H1 (cell line): ENCODE measurements around the gene CBL. TPM values are rescaled to one million over a fixed set of nuclear protein-coding genes. Genes with fewer than 3 reads are reported as not detected.

Experiments
- CBX8 ChIP-seq: fragments of 300-800, 300-1000 bp; sonication (generic); IDR thresholded peaks from 2 replicates; pipeline ENCODE4 v1.7.1; 2016; ENCODE audit warnings: low read depth, low read length, borderline replicate concordance
- CHD7 ChIP-seq: fragments of 300-600 bp; sonication (generic); IDR thresholded peaks from 2 replicates; pipeline ENCODE4 v1.7.1; 2012; ENCODE audit warnings: low read length, moderate library complexity, mild to moderate bottlenecking, inconsistent platforms; ENCODE audit not compliant: insufficient replicate concordance
- EP300 ChIP-seq, 2 experiments: IDR thresholded peaks; 1 replicate in 1 of 2; 2 replicates in 1 of 2; pipeline ENCODE4 v1.6.1; 2011 to 2012; ENCODE audit warnings: low read depth in 2 of 2, low read length in 2 of 2, mild to moderate bottlenecking in 2 of 2, borderline replicate concordance in 1 of 2, inconsistent platforms in 1 of 2, moderate library complexity in 1 of 2
- NRF1 ChIP-seq: IDR thresholded peaks from 2 replicates; pipeline ENCODE4 v1.6.1; 2011; ENCODE audit warnings: mild to moderate bottlenecking, low read depth, low read length, improper control_type of control experiment
- POLR2A ChIP-seq, 2 experiments: IDR thresholded peaks; 1 replicate in 1 of 2; 2 replicates in 1 of 2; pipeline ENCODE4 v1.6.1; 2011; ENCODE audit warnings: low read depth in 2 of 2, low read length in 2 of 2, mild to moderate bottlenecking in 2 of 2; ENCODE audit errors: control extremely low read depth in 1 of 2
- RBBP5 ChIP-seq: IDR thresholded peaks from 2 replicates; pipeline ENCODE4 v1.7.1; 2012; ENCODE audit warnings: low read depth, mild to moderate bottlenecking, inconsistent platforms, low read length, moderate library complexity, borderline replicate concordance
- RNF2 ChIP-seq: fragments of 200-900, 300-1000 bp; sonication (generic); IDR thresholded peaks from 2 replicates; pipeline ENCODE4 v1.7.1; 2016; ENCODE audit warnings: borderline replicate concordance, low read depth, mild to moderate bottlenecking, antibody characterized with exemption, low read length; ENCODE audit not compliant: poor library complexity, severe bottlenecking; ENCODE audit errors: missing control alignments
- SAP30 ChIP-seq: fragments of 300-600 bp; sonication (generic); IDR thresholded peaks from 2 replicates; pipeline ENCODE4 v1.7.1; 2012; ENCODE audit warnings: low read length, moderate library complexity, mild to moderate bottlenecking, inconsistent platforms; ENCODE audit not compliant: insufficient read depth, insufficient replicate concordance
- TAF7 ChIP-seq: optimal IDR thresholded peaks from 2 replicates; pipeline ENCODE3; 2011; ENCODE audit warnings: low read depth, mild to moderate bottlenecking, inconsistent platforms, low read length, moderate library complexity, borderline replicate concordance
- TCF12 ChIP-seq: IDR thresholded peaks from 2 replicates; pipeline ENCODE4 v1.6.1; 2011; ENCODE audit warnings: low read depth, mild to moderate bottlenecking, low read length
- TEAD4 ChIP-seq: IDR thresholded peaks from 2 replicates; pipeline ENCODE4 v1.6.1; 2012; ENCODE audit warnings: low read depth, low read length, inconsistent platforms, mixed read lengths
- YY1 ChIP-seq: IDR thresholded peaks from 2 replicates; pipeline ENCODE4 v1.6.1; 2011; ENCODE audit warnings: low read depth, mild to moderate bottlenecking, low read length
- polyA plus RNA-seq, 7 experiments: library from polyadenylated mRNA; depleted of rRNA in 3 of 7; stranded (reverse) in 5 of 7; unstranded in 2 of 7; fragments of >200 nt in 5 of 7; fragments of 200-250 nt in 2 of 7; gene quantifications; 1 replicate in 5 of 7; 2 replicates in 1 of 7; 4 replicates in 1 of 7; pipeline versions ENCODE4 v1.2.1 to v1.2.3, GENCODE V29; 2011 to 2013; ENCODE audit warnings: missing spikeins in 2 of 7, mixed read lengths in 2 of 7
- total RNA-seq: library from RNA; stranded (reverse); fragmentation: NEBNext Ultra II Directional; extraction: Animal tissue kit (Norgen Biotek cat#: 25700); gene quantifications from 2 replicates; pipeline ENCODE4 v1.2.1, GENCODE V29; 2021

CBL gene
- total and polyA plus RNA-seq, 2 of the 8 experiments (the other 6 are each of a cell fraction or from before 2014, with no cell fraction given): 23.1 to 57.8 TPM

GRCh38 chr11:119309411-119309810 is 103.3 kb downstream of the CBL start (continued):
- TF ChIP-seq CHD7: no peak
- TF ChIP-seq TEAD4: no peak
- no peak for TF ChIP-seq RNF2
- no peak for TF ChIP-seq CBX8
- no peak for TF ChIP-seq NRF1
- TF ChIP-seq TAF7: no peak
- TF ChIP-seq POLR2A (IDR thresholded peaks at IDR 0.05; ENCODE audit: control extremely low read depth in 1 of 2, low read depth in 2 of 2, low read length in 2 of 2): no peak
- no peak for TF ChIP-seq EP300 (IDR thresholded peaks at IDR 0.05; ENCODE audit: borderline replicate concordance in 1 of 2, low read depth in 2 of 2, low read length in 2 of 2)
- TF ChIP-seq RBBP5: no peak
- TF ChIP-seq SAP30: no peak
- no peak for TF ChIP-seq TCF12
- TF ChIP-seq YY1: no peak
